Omental fat pad (tissue), 4 donors: ENCODE measurements around the gene FOXC2. TPM values are rescaled to one million over a fixed set of nuclear protein-coding genes. Genes with fewer than 3 reads are reported as not detected.

Source experiments
- ATAC-seq: fragments of 150-250 bp; one replicate; pipeline ENCODE4 v1.9.1; 2016; ENCODE audit warnings: mild to moderate bottlenecking, moderate library complexity; ENCODE audit not compliant: low FRiP score
- DNase-seq: peaks from one replicate; pipeline ENCODE4 v3.0.0-alpha.2; 2019; ENCODE audit warnings: low spot score
- total RNA-seq, 4 donors: library from RNA; depleted of rRNA; stranded (reverse); fragments of >200 nt; gene quantifications; one replicate each; pipeline ENCODE4 v1.1.0, GENCODE V29; 2016
- TF ChIP-seq, protein P1 (sequence below), 3 donors: fragments of 450-650 bp; IDR thresholded peaks; one replicate each; pipeline ENCODE4 v1.5.1; 2016 to 2017; ENCODE audit warnings: antibody characterized with exemption in 3 of 3, mild to moderate bottlenecking in 3 of 3, moderate library complexity in 2 of 3

Gene FOXC2
- total RNA-seq, 4 donors from 2014 or later: 0.25 to 0.72 (median 0.38) TPM

DNA sequence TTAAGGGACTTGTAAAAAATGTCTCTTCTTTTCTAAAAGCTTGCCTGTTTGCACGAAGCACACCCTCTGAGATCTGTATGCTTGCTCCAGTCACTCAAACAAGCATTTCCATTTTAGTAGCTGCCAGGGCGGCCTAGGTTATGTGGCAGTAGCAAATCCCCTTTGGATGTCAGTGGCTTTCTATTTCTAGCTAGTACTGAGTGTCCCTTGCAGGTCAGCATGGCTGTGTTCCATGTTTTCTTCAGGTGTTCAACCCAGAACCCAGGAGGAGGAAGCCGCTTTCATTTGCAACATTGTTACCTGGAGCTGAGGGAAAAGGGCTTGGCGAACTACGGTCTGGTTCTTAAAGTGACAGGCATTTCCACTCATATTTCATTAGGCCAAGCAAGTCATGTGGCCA lies 48.1 kb downstream of the FOXC2 start:
- ATAC-seq (no peak), DNase-seq (no peak)
- TF ChIP-seq, protein P1, sequence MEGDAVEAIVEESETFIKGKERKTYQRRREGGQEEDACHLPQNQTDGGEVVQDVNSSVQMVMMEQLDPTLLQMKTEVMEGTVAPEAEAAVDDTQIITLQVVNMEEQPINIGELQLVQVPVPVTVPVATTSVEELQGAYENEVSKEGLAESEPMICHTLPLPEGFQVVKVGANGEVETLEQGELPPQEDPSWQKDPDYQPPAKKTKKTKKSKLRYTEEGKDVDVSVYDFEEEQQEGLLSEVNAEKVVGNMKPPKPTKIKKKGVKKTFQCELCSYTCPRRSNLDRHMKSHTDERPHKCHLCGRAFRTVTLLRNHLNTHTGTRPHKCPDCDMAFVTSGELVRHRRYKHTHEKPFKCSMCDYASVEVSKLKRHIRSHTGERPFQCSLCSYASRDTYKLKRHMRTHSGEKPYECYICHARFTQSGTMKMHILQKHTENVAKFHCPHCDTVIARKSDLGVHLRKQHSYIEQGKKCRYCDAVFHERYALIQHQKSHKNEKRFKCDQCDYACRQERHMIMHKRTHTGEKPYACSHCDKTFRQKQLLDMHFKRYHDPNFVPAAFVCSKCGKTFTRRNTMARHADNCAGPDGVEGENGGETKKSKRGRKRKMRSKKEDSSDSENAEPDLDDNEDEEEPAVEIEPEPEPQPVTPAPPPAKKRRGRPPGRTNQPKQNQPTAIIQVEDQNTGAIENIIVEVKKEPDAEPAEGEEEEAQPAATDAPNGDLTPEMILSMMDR (IDR thresholded peaks at IDR 0.05): no peak

DNA sequence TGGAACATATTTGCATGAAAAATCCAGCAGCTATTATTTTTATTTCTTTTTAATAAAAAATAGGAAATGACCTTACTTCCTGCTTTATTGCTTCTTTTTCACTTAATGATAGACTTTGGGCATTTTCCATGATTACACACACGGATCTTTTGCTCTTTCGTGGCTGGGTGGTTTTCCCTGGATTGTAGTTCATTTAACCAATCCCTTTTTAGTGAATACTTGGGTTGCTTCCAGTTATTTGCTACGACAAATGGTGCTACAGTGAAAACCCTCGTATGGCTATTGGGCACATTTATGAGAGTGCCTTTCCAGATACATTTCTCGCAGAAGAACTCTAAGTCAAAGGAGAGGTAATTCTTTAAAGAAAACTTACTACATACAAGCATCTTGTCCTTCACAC lies 50.3 kb downstream of the FOXC2 start:
- DNase-seq (no peak), ATAC-seq (no peak)
- TF ChIP-seq, protein P1 (IDR thresholded peaks at IDR 0.05): no peak

DNA sequence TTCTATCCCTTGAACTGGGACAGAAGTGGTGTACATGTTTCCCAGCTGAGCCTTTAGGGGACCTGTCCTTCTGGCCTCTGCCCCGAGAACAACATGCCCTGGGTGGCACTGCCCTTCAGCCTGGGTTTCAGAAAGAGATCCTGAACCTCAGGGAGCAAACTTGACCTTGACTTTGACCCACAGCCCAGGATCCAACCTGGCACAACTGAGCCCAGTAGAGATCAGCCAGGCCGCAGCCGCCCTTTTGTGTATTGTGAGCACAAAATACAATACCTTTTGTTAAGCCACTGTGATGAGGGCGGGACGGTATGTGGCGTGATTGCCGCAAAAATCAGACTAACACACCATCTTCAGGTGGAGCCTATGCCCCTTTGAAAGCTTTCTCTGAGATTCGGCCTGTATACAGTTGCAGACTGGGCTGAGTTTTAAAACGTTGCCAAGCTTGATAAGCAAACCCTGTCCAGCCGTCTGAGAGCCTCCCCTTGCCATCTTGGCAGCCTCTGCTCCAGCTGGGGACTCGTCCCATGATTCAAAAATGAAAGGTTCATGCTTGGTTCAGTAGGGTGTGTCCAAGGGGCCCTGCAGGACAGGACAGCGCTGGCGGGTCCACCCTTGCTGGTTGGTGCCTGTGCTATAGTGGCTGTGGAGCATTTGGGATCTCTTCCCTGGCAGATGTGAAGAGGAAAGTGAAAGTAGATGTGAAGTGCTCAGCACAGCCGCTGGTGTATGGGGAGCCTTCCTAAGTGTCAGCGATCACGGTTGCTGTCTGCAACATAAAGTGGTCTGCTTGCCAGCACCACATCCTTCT lies 52.0 kb downstream of the FOXC2 start:
- ATAC-seq (no peak), DNase-seq (no peak)
- TF ChIP-seq, protein P1 (IDR thresholded peaks at IDR 0.05): no peak

Other genes with a start within 250 kb of the FOXC2 start
- gene FOXF1, start 56.3 kb upstream of the FOXC2 start, total RNA-seq: 1 to 10 TPM in 3 of 4 donors, under 1 TPM in 1; 0.88 to 6.6 (median 1.4) TPM
- 10 to 100 TPM in 1 of 4 donors, 1 to 10 TPM in 3; 6.4 to 20.2 (median 9.1) TPM for gene MTHFSD, start 11.6 kb upstream of the FOXC2 start, total RNA-seq
- 1 to 10 TPM in 1 of 4 donors, under 1 TPM in 3; 0.09 to 1.3 (median 0.43) TPM for gene FOXL1, start 11.7 kb downstream of the FOXC2 start, total RNA-seq